Neuronal stem cell (in vitro differentiated cells): ENCODE results near the gene HILPDA.
A peak's percentile ranks its signal among the peaks of the same experiment; 100 is the strongest.

ENCODE experiments used
- DNase-seq: peaks from one replicate; pipeline ENCODE4 v3.0.0-alpha.2; 2013; ENCODE audit warnings: low spot score
- H2AFZ ChIP-seq: one replicate; pipeline ENCODE4 v1.6.1; 2013; ENCODE audit warnings: mild to moderate bottlenecking, low read length, inconsistent platforms
- H2AK5ac ChIP-seq: 2 replicates; pipeline ENCODE4 v1.6.1; 2013; ENCODE audit warnings: low read depth, mild to moderate bottlenecking, inconsistent platforms, low read length, moderate library complexity, mixed read lengths
- H2BK120ac ChIP-seq: 2 replicates; pipeline ENCODE4 v1.6.1; 2013; ENCODE audit warnings: low read depth, mild to moderate bottlenecking, inconsistent platforms, low read length, moderate library complexity, mixed read lengths
- H2BK12ac ChIP-seq: one replicate; pipeline ENCODE4 v1.6.1; 2013; ENCODE audit warnings: low read length, inconsistent platforms
- H2BK15ac ChIP-seq: 2 replicates; pipeline ENCODE4 v1.6.1; 2013; ENCODE audit warnings: mild to moderate bottlenecking, low read length, inconsistent platforms, mixed read lengths
- H2BK5ac ChIP-seq: one replicate; pipeline ENCODE4 v1.6.1; 2013; ENCODE audit warnings: inconsistent platforms, mild to moderate bottlenecking, low read length, moderate library complexity
- H3K14ac ChIP-seq: one replicate; pipeline ENCODE4 v1.6.1; 2013; ENCODE audit warnings: low read length, inconsistent platforms
- H3K18ac ChIP-seq: 2 replicates; pipeline ENCODE4 v1.6.1; 2013; ENCODE audit warnings: low read length, inconsistent platforms
- H3K23ac ChIP-seq: 2 replicates; pipeline ENCODE4 v1.6.1; 2013; ENCODE audit warnings: low read depth, mild to moderate bottlenecking, mixed read lengths, low read length, inconsistent platforms; ENCODE audit not compliant: poor library complexity
- H3K27ac ChIP-seq: replicated peaks from 3 replicates; pipeline ENCODE4 v1.5.1; 2013; ENCODE audit warnings: low read length, inconsistent platforms
- H3K27me3 ChIP-seq, 3 experiments: 2 replicates each; pipeline ENCODE4 v1.6.1; 2013; ENCODE audit warnings: low read length in 3 of 3, mild to moderate bottlenecking in 2 of 3, inconsistent platforms in 1 of 3, low read depth in 1 of 3, mixed read lengths in 1 of 3, moderate library complexity in 1 of 3; ENCODE audit not compliant: control insufficient read depth in 3 of 3, insufficient read depth in 3 of 3
- H3K36me3 ChIP-seq, 2 donors: replicated peaks in 1 of 2; 2 replicates each; pipeline ENCODE4 v1.6.1; 2013; ENCODE audit warnings: low read length in 2 of 2; ENCODE audit not compliant: control insufficient read depth in 2 of 2, insufficient read depth in 2 of 2
- H3K4ac ChIP-seq: 2 replicates; pipeline ENCODE4 v1.6.1; 2013; ENCODE audit warnings: inconsistent platforms, mild to moderate bottlenecking, low read length, moderate library complexity
- H3K4me1 ChIP-seq, 2 donors: 1 replicate in 1 of 2; 2 replicates in 1 of 2; pipeline ENCODE4 v1.6.1; 2013; ENCODE audit warnings: low read length in 2 of 2, low read depth in 1 of 2; ENCODE audit not compliant: control insufficient read depth in 2 of 2, insufficient read depth in 1 of 2
- H3K4me2 ChIP-seq: one replicate; pipeline ENCODE4 v1.6.1; 2013; ENCODE audit warnings: mild to moderate bottlenecking, low read length, inconsistent platforms; ENCODE audit not compliant: insufficient read depth, poor library complexity, severe bottlenecking
- H3K4me3 ChIP-seq, 2 donors: 2 replicates each; pipeline ENCODE4 v1.5.1; 2013; ENCODE audit warnings: low read length in 2 of 2, mild to moderate bottlenecking in 2 of 2, inconsistent platforms in 1 of 2, moderate library complexity in 1 of 2
- H3K79me1 ChIP-seq: one replicate; pipeline ENCODE4 v1.6.1; 2013; ENCODE audit warnings: low read depth, mild to moderate bottlenecking, inconsistent platforms, low read length, moderate library complexity
- H3K9ac ChIP-seq: one replicate; pipeline ENCODE4 v1.6.1; 2013; ENCODE audit warnings: mild to moderate bottlenecking, low read depth, low read length, inconsistent platforms; ENCODE audit not compliant: poor library complexity
- H3K9me3 ChIP-seq, 2 donors: replicated peaks in 1 of 2; 2 replicates each; pipeline versions ENCODE3 to v1.6.1; 2013; ENCODE audit warnings: low read length in 2 of 2, mild to moderate bottlenecking in 2 of 2, inconsistent platforms in 1 of 2, low read depth in 1 of 2, mixed read lengths in 1 of 2, moderate library complexity in 1 of 2; ENCODE audit not compliant: control insufficient read depth in 2 of 2, insufficient read depth in 1 of 2
- H4K8ac ChIP-seq: one replicate; pipeline ENCODE4 v1.6.1; 2013; ENCODE audit warnings: low read depth, mild to moderate bottlenecking, inconsistent platforms, low read length, moderate library complexity
- H4K91ac ChIP-seq: one replicate; pipeline ENCODE4 v1.6.1; 2013; ENCODE audit warnings: low read length, low read depth, mild to moderate bottlenecking, inconsistent platforms; ENCODE audit not compliant: poor library complexity
- WGBS, 2 donors: extraction: QIAGEN DNeasy Blood & Tissue Kit; methylation state at CpG; one replicate each; pipeline ENCODE4 v1.1.7; 2013; ENCODE audit warnings: missing lambda C conversion rate in 2 of 2, mixed read lengths in 1 of 2; ENCODE audit not compliant: insufficient read length in 2 of 2, insufficient replicate concordance in 1 of 2; ENCODE audit errors: extremely low coverage in 2 of 2; 5-methylcytosine and 5-hydroxymethylcytosine counted together

Gene HILPDA

DNA sequence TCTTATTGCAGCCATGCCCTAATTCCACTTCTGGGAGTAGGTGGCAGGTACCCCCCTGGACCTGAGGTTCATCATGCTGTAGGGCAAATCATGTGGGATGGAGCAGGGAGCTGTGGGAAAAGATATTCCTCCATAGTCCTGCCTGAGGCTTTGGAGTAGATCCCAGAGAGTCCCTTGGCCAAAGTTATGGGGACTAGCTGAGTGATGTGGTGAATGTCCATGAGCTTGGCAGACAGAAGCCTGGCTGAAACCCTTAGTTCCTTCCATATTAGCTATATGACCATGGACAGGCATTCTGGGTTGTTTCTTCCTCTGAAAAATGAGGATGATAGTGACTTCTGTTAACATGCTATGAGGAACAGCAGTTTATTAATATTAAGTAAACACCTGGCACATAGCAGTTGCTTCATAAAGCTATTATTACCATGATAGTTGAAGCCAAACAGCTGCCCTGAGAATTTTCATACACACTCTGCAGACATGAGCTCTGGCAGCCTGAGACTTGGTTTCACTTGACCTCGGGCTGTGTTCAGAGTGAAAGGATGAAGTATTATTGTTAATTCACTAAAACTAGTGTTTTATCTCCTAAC, 30.9 kb upstream of the HILPDA start:
- H3K9me3 ChIP-seq: no peaks in the 10 kb centered on the region
- no peak overlapping the region for H2BK12ac ChIP-seq
- no peak overlapping the region for H3K4me3 ChIP-seq
- no peak overlapping the region for H3K4ac ChIP-seq
- H3K9ac ChIP-seq: no peak overlapping the region
- no peak overlapping the region for H2BK15ac ChIP-seq
- no peak overlapping the region for H2BK120ac ChIP-seq
- H3K18ac ChIP-seq: no peak overlapping the region
- no peak overlapping the region for H4K8ac ChIP-seq
- H2AFZ ChIP-seq: no peak overlapping the region
- no peak overlapping the region for H3K4me2 ChIP-seq
- no peak overlapping the region for H2BK5ac ChIP-seq
- no peaks in the 10 kb centered on the region for H3K79me1 ChIP-seq
- H2AK5ac ChIP-seq: no peak overlapping the region
- no peak overlapping the region for H3K23ac ChIP-seq
- no peaks in the 10 kb centered on the region for H3K4me1 ChIP-seq
- H3K27me3 ChIP-seq: peaks cover 0 to 42% (median 3%) of the 10 kb centered on the region in 3 experiments
- WGBS, 2 donors: no CpG with 5 or more reads among the region's 1 CpG
- no peak for DNase-seq
- H3K14ac ChIP-seq: no peak overlapping the region
- no peak overlapping the region for H4K91ac ChIP-seq
- no peak overlapping the region for H3K27ac ChIP-seq
- H3K36me3 ChIP-seq: no peaks in the 10 kb centered on the region

DNA sequence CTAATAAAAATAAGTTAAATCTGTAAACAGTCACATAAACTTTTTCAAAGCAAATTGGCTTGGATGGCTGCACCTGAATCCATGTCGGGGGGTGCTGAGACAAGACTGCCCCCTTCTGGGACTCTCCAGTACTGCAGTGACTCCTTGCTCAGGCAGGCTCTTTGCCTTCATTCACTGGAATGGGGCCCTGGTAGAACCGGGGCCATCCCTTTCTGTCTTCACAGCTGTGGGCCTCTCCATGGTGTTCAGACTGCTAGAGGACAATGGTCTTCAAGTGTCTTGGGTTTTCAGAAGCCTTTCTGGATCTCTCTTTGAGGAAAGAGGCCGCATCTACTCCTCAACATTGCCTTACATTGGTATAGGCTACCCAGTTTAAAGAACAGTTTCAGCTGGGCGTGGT, 29.8 kb upstream of the HILPDA start:
- Histone ChIP-seq H3K79me1 (no peaks in the 10 kb centered on the region), H2BK120ac (no peak overlapping the region), H4K91ac (no peak overlapping the region), H3K4me2 (no peak overlapping the region), H3K14ac (no peak overlapping the region), H3K27me3 (peaks cover 0 to 32% (median 3%) of the 10 kb centered on the region in 3 experiments), H3K18ac (no peak overlapping the region), H2AFZ (peak overlapping the region; percentile 50), H2BK12ac (no peak overlapping the region), H2BK15ac (no peak overlapping the region), H4K8ac (no peak overlapping the region), H3K4me3 (no peak overlapping the region), H3K36me3 (no peaks in the 10 kb centered on the region), H2BK5ac (no peak overlapping the region), H2AK5ac (no peak overlapping the region), H3K9ac (no peak overlapping the region), H3K4ac (no peak overlapping the region), H3K4me1 (no peaks in the 10 kb centered on the region), H3K9me3 (no peaks in the 10 kb centered on the region), H3K27ac (no peak overlapping the region), H3K23ac (no peak overlapping the region)
- no CpG with 5 or more reads among the region's 4 CpGs for WGBS, 2 donors
- peak; percentile 69 for DNase-seq

DNA sequence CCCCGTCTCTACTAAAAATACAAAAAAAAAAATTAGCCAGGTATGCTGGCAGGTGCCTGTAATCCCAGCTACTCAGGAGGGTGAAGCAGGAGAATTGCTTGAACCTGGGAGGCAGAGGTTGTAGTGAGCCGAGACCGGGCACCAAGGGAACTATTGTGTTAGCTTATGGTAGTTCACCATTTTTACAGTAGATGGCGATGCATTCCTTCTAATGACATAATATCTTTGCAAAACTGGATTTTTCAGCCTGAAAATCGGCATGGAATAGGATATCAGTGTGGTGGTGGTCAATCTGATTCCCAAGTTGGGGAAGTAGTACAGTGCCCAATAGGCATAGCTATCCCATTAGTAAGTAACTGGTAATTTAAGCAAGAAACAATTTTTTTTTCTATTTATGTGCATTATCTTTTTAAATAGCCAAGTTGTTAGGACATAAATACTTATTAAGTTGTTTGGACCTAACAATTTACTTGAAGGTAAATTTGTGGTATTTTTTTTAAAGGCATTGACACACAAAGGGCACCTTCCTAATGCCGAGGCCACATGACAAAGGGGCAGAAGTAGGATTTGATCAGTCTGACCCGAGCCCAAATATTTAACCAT, 28.3 kb upstream of the HILPDA start:
- Histone ChIP-seq H3K4me1 (peaks cover 0 to 3% of the 10 kb centered on the region in 2 donors), H3K18ac (no peak overlapping the region), H3K9ac (no peak overlapping the region), H3K27me3 (peaks cover 0 to 34% (median 3%) of the 10 kb centered on the region in 3 experiments), H3K4me2 (no peak overlapping the region), H3K23ac (no peak overlapping the region), H3K9me3 (no peaks in the 10 kb centered on the region), H2BK120ac (no peak overlapping the region), H3K4ac (no peak overlapping the region), H3K4me3 (no peak overlapping the region), H4K8ac (no peak overlapping the region), H3K36me3 (no peaks in the 10 kb centered on the region), H3K27ac (no peak overlapping the region), H4K91ac (no peak overlapping the region), H2AFZ (no peak overlapping the region), H3K14ac (no peak overlapping the region), H2BK15ac (no peak overlapping the region), H3K79me1 (no peaks in the 10 kb centered on the region), H2BK5ac (no peak overlapping the region), H2AK5ac (no peak overlapping the region), H2BK12ac (no peak overlapping the region)
- WGBS, 2 donors: no CpG with 5 or more reads among the region's 7 CpGs
- peak; percentile 61 for DNase-seq

GRCh38 chr7:128430207-128430606, 25.5 kb upstream of the HILPDA start:
- Histone ChIP-seq H3K4me1 (peaks cover 0 to 3% of the 10 kb centered on the region in 2 donors), H2AFZ (no peak overlapping the region), H3K79me1 (no peaks in the 10 kb centered on the region), H2BK12ac (no peak overlapping the region), H3K9me3 (no peaks in the 10 kb centered on the region), H2AK5ac (no peak overlapping the region), H4K8ac (no peak overlapping the region), H3K27me3 (peaks cover 0 to 32% (median 3%) of the 10 kb centered on the region in 3 experiments), H3K9ac (no peak overlapping the region), H3K4me2 (no peak overlapping the region), H2BK5ac (no peak overlapping the region), H2BK15ac (no peak overlapping the region), H3K18ac (no peak overlapping the region), H3K4me3 (no peak overlapping the region), H3K14ac (no peak overlapping the region), H3K23ac (no peak overlapping the region), H3K36me3 (no peaks in the 10 kb centered on the region), H4K91ac (no peak overlapping the region), H2BK120ac (no peak overlapping the region), H3K27ac (no peak overlapping the region), H3K4ac (no peak overlapping the region)
- no CpG with 5 or more reads among the region's 3 CpGs for WGBS, 2 donors
- DNase-seq: no peak
